Regular cardiac myocyte (primary cell): Measurements from ENCODE around the gene MEIOC. TPM values are rescaled to one million over a fixed set of nuclear protein-coding genes. Genes with fewer than 3 reads are reported as not detected.

ENCODE experiments used
- total RNA-seq: library from RNA; depleted of rRNA; stranded (reverse); fragments of >200 nt; gene quantifications from 2 replicates; pipeline ENCODE4 v1.2.3, GENCODE V29; 2014

Gene MEIOC
- total RNA-seq, result under 0.01 TPM in 2 replicates

GRCh38 chr17:44655983-44656710, at the start of gene MEIOC:
Gene MEIOC, plus strand, starts transcription at chr17:44656468. Its CDS starts 146 bp downstream, at chr17:44656614.

GRCh38 chr17:44689477-44690217, 33.4 kb downstream of the MEIOC start, which contains the start of gene CCDC43:
Gene CCDC43, minus strand, starts transcription at chr17:44689776. Its CDS starts 23 bp downstream, at chr17:44689753.

GRCh38 chr17:44708401-44709263, 52.4 kb downstream of the MEIOC start, which contains the start of gene DBF4B:
Gene DBF4B, plus strand, starts transcription at chr17:44708665. Its CDS starts 156 bp downstream, at chr17:44708821.

Other genes with a start within 250 kb of the MEIOC start
- gene GPATCH8, start 153.1 kb upstream of the MEIOC start, total RNA-seq, result 9.8 and 13.8 TPM in 2 replicates
- gene FZD2, start 99.0 kb upstream of the MEIOC start, total RNA-seq, result 14.8 and 17.8 TPM in 2 replicates
- 41.2 and 48.9 TPM in 2 replicates for gene CCDC43, start 33.3 kb downstream of the MEIOC start, total RNA-seq
- gene DBF4B, start 52.2 kb downstream of the MEIOC start, total RNA-seq, result 2.5 and 5.9 TPM in 2 replicates
- gene ADAM11, start 102.5 kb downstream of the MEIOC start, total RNA-seq, result 0.19 and 0.28 TPM in 2 replicates
- gene GJC1, start 173.8 kb downstream of the MEIOC start, total RNA-seq, result 15.8 and 40.6 TPM in 2 replicates
- not detected in 2 replicates for gene HIGD1B, start 191.4 kb downstream of the MEIOC start, total RNA-seq
- gene EFTUD2, start 243.0 kb downstream of the MEIOC start, total RNA-seq, result 129 and 142 TPM in 2 replicates